PC-3 (cell line): ENCODE data around the gene RGS10. TPM values are rescaled to one million over a fixed set of nuclear protein-coding genes. Genes with fewer than 3 reads are reported as not detected.

Experiments
- ATAC-seq: fragments of 200-7000 bp; cut with Tn5 transposase; 2 replicates; pipeline ENCODE4 v1.9.1; 2020; ENCODE audit warnings: mild to moderate bottlenecking, moderate library complexity
- BruUV-seq: library from RNA; stranded (reverse); fragments of 400-500 nt; replicated peaks from 2 replicates; lab custom pipeline; 2021; lab: Mats Ljungman, UMichigan
- CTCF ChIA-PET: fragments of 300-600 bp; sonication (Branson Sonifier 250); formaldehyde crosslinking; loops from one replicate; lab custom pipeline; 2022; ENCODE audit warnings: antibody characterized with exemption; lab: Charles Lee
- POLR2A ChIA-PET: fragments of 300-600 bp; sonication (Branson Sonifier 250); formaldehyde crosslinking; loops from one replicate; lab custom pipeline; 2022; ENCODE audit warnings: antibody characterized with exemption; ENCODE audit not compliant: unreplicated experiment; lab: Charles Lee
- DNase-seq: peaks from one replicate; pipeline ENCODE4 v3.0.0-alpha.2; 2015
- H2AFZ ChIP-seq: fragments of 300-600 bp; sonication (generic); 2 replicates; pipeline ENCODE4 v1.6.0; 2016; ENCODE audit warnings: antibody characterized with exemption, low read length
- H3F3A ChIP-seq: fragments of 300-600 bp; sonication (generic); one replicate; pipeline ENCODE4 v1.6.0; 2017; ENCODE audit warnings: antibody characterized with exemption, low read length, control low read depth, mild to moderate bottlenecking; ENCODE audit not compliant: unreplicated experiment
- H3K27ac ChIP-seq: fragments of 300-600 bp; sonication (generic); 2 replicates; pipeline ENCODE4 v1.5.1; 2016; ENCODE audit warnings: mild to moderate bottlenecking, low read length
- H3K27me3 ChIP-seq: fragments of 300-600 bp; sonication (generic); 2 replicates; pipeline ENCODE4 v1.6.1; 2016; ENCODE audit warnings: low read length, mixed read lengths
- H3K36me3 ChIP-seq: fragments of 300-600 bp; sonication (generic); 2 replicates; pipeline ENCODE4 v1.6.1; 2016; ENCODE audit warnings: low read depth, mixed run types, low read length, mixed read lengths
- H3K4me1 ChIP-seq: fragments of 300-600 bp; sonication (generic); 2 replicates; pipeline ENCODE4 v1.5.1; 2016; ENCODE audit warnings: low read length; ENCODE audit not compliant: insufficient read depth
- H3K4me2 ChIP-seq: fragments of 300-600 bp; sonication (generic); 2 replicates; pipeline ENCODE4 v1.6.0; 2016; ENCODE audit warnings: low read length
- H3K4me3 ChIP-seq: fragments of 300-600 bp; sonication (generic); 2 replicates; pipeline ENCODE4 v1.5.1; 2016; ENCODE audit warnings: mild to moderate bottlenecking, low read length, mixed read lengths
- H3K79me2 ChIP-seq: fragments of 300-600 bp; sonication (generic); 2 replicates; pipeline ENCODE4 v1.6.1; 2017; ENCODE audit warnings: low read length, mixed read lengths
- H3K9ac ChIP-seq: fragments of 300-600 bp; sonication (generic); 2 replicates; pipeline ENCODE4 v1.6.0; 2016; ENCODE audit warnings: mild to moderate bottlenecking, low read length
- H3K9me2 ChIP-seq: fragments of 300-600 bp; sonication (generic); replicated peaks from 2 replicates; pipeline ENCODE4 v1.6.1; 2016; ENCODE audit warnings: mixed run types, low read length, mixed read lengths
- H3K9me3 ChIP-seq: fragments of 300-600 bp; sonication (generic); 2 replicates; pipeline ENCODE4 v1.6.1; 2016; ENCODE audit warnings: low read length, mixed read lengths
- H4K20me1 ChIP-seq: fragments of 300-600 bp; sonication (generic); 2 replicates; pipeline ENCODE4 v1.6.1; 2016; ENCODE audit warnings: low read length, mixed read lengths
- EZH2 ChIP-seq: fragments of 300-600 bp; sonication (generic); IDR thresholded peaks from one replicate; pipeline ENCODE4 v1.6.1; 2017; ENCODE audit warnings: antibody characterized with exemption, mild to moderate bottlenecking, low read length; ENCODE audit not compliant: unreplicated experiment
- EZH2phosphoT487 ChIP-seq: fragments of 300-600 bp; sonication (generic); IDR thresholded peaks from 2 replicates; pipeline ENCODE4 v1.6.1; 2018; ENCODE audit warnings: mild to moderate bottlenecking, antibody characterized with exemption, low read length, borderline replicate concordance
- intact Hi-C: fragments of 100-400 bp; cut with micrococcal nuclease; formaldehyde crosslinking; loops from 2 replicates; pipeline ENCODE4 v1.9.0; 2023
- total RNA-seq: library from RNA; depleted of rRNA; stranded (reverse); fragments of >200 nt; gene quantifications from 2 replicates; pipeline ENCODE4 v1.2.3, GENCODE V29; 2014
- TF ChIP-seq, protein P1 (sequence below): fragments of 300-600 bp; sonication (generic); conservative IDR thresholded peaks from 2 replicates; pipeline ENCODE4 v1.5.1; 2017; ENCODE audit warnings: antibody characterized with exemption, low read depth, mild to moderate bottlenecking, low read length

Gene RGS10
- total RNA-seq, 1 experiment from 2014 or later = 27.6 TPM

DNA sequence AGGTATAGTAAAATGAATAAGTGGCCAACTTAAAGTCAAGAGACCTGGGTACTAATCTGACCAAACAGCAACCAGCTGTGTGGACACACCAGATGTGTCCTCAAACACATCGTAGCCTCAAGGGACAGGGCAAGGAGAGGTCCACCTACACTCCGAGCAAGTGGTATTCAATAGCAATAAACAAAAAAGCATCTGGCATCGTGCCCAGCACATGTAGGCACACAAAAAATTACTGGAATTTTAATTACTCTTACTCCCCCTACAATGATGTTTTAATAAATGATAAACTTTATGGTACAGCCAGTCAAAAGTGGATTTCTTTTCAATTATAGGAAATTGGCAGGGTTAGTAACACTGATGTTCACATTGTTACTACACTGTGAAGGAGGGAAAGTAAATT is 3.5 kb upstream of the RGS10 start:
- no peaks in the 10 kb centered on the region for H3K36me3 ChIP-seq
- no peaks in the 10 kb centered on the region for H3K9me2 ChIP-seq
- no peak overlapping the region for H3K9ac ChIP-seq
- no peaks in the 10 kb centered on the region for H4K20me1 ChIP-seq
- H3K27me3 ChIP-seq = no peaks in the 10 kb centered on the region
- H3K79me2 ChIP-seq = peaks cover 14% of the 10 kb centered on the region
- H2AFZ ChIP-seq = no peak overlapping the region
- H3K4me2 ChIP-seq = no peak overlapping the region
- no peaks in the 10 kb centered on the region for H3F3A ChIP-seq
- POLR2A ChIA-PET = no interaction called here
- intact Hi-C loops = no loop called here
- DNase-seq (no peak), ATAC-seq (no peak)
- CTCF ChIA-PET = no interaction called here
- H3K4me1 ChIP-seq = no peaks in the 10 kb centered on the region; the same call in 1 of the 2 replicates
- no peaks in the 10 kb centered on the region for H3K9me3 ChIP-seq
- H3K4me3 ChIP-seq = no peak overlapping the region
- H3K27ac ChIP-seq = no peak overlapping the region
- TF ChIP-seq, protein P1, sequence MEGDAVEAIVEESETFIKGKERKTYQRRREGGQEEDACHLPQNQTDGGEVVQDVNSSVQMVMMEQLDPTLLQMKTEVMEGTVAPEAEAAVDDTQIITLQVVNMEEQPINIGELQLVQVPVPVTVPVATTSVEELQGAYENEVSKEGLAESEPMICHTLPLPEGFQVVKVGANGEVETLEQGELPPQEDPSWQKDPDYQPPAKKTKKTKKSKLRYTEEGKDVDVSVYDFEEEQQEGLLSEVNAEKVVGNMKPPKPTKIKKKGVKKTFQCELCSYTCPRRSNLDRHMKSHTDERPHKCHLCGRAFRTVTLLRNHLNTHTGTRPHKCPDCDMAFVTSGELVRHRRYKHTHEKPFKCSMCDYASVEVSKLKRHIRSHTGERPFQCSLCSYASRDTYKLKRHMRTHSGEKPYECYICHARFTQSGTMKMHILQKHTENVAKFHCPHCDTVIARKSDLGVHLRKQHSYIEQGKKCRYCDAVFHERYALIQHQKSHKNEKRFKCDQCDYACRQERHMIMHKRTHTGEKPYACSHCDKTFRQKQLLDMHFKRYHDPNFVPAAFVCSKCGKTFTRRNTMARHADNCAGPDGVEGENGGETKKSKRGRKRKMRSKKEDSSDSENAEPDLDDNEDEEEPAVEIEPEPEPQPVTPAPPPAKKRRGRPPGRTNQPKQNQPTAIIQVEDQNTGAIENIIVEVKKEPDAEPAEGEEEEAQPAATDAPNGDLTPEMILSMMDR = no peak
- TF ChIP-seq EZH2 (no peak), EZH2phosphoT487 (no peak)
- no TSS peak for BruUV-seq

GRCh38 chr10:119545310-119545709 is 2.8 kb upstream of the RGS10 start:
- H3K36me3 ChIP-seq = no peaks in the 10 kb centered on the region
- H3K9ac ChIP-seq = no peak overlapping the region
- DNase-seq (no peak), ATAC-seq (no peak)
- no TSS peak for BruUV-seq
- H3K9me2 ChIP-seq = no peaks in the 10 kb centered on the region
- H3K27ac ChIP-seq = no peak overlapping the region
- peaks cover 6% of the 10 kb centered on the region for H3K4me1 ChIP-seq
- CTCF ChIA-PET = interaction anchor here (0.7 kb wide), 1 partner anchor 889 kb away, joined by 8 read pairs; no protein-coding TSS in a partner anchor
- H3F3A ChIP-seq = no peaks in the 10 kb centered on the region
- intact Hi-C loops = no loop called here
- no peaks in the 10 kb centered on the region for H3K9me3 ChIP-seq
- no peak overlapping the region for H2AFZ ChIP-seq
- POLR2A ChIA-PET = no interaction called here
- H3K27me3 ChIP-seq = no peaks in the 10 kb centered on the region
- TF ChIP-seq, protein P1 = no peak
- TF ChIP-seq EZH2phosphoT487 (no peak), EZH2 (no peak)
- no peak overlapping the region for H3K4me3 ChIP-seq
- H3K4me2 ChIP-seq = no peak overlapping the region
- peaks cover 21% of the 10 kb centered on the region for H3K79me2 ChIP-seq
- no peaks in the 10 kb centered on the region for H4K20me1 ChIP-seq

DNA sequence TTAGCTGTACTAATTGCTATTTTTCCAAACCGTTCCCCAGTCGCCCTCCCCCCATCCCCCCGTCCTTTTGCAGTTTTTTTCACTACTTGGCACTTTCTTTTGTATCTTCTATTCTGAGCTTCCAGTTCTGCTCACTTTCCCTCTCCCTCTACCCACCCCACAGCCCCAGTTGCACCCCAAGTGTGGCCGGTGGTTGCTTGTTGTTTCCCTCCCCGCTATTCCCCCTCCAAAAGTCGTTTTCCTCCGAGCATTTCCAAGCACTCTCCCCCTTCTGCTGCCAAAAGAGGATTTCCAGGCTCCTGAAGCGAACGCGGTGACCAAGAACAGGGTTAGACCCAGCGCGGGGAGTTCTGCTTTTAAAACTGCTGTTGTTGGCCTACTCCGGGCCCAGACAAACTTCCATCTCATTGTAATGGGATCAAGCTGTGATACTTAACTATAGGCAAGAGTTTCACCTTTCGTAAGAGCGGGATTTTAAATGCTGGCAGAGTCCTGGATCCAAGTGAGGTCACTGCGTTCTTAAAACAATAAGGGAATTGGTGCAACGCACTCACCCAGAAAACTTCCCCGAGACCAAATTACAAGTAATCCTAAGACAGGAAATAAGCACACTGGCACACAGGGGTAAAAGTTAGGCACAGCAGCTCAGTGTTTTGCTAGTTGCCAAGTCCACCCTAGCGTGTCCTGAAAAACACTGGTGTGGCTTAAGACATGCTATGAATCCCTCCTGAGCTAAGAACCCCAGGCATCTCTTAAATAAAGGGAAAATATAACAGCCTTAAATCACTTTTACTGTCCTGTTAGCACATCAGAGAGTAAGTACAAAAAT is 1.5 kb upstream of the RGS10 start:
- TF ChIP-seq EZH2phosphoT487 (no peak), EZH2 (no peak)
- TF ChIP-seq, protein P1 = no peak
- no peaks in the 10 kb centered on the region for H3K9me2 ChIP-seq
- no peak overlapping the region for H2AFZ ChIP-seq
- H4K20me1 ChIP-seq = no peaks in the 10 kb centered on the region
- CTCF ChIA-PET = no interaction called here
- DNase-seq (no peak), ATAC-seq (no peak)
- no peak overlapping the region for H3K9ac ChIP-seq
- peak overlapping the region; percentile 79 for H3K4me3 ChIP-seq
- no peaks in the 10 kb centered on the region for H3F3A ChIP-seq
- no peaks in the 10 kb centered on the region for H3K36me3 ChIP-seq
- peaks cover 33% of the 10 kb centered on the region for H3K79me2 ChIP-seq
- H3K9me3 ChIP-seq = no peaks in the 10 kb centered on the region
- no peaks in the 10 kb centered on the region for H3K27me3 ChIP-seq
- POLR2A ChIA-PET = no interaction called here
- TSS peak; percentile 32 for BruUV-seq
- H3K4me1 ChIP-seq = peaks cover 18% of the 10 kb centered on the region
- intact Hi-C loops = loop anchor here (2.0 to 5.0 kb wide), 4 partner anchors 92 to 345 kb away; partner anchors contain the start of gene BAG3
- H3K27ac ChIP-seq = no peak overlapping the region
- peak overlapping the region; percentile 81 for H3K4me2 ChIP-seq
